Activated CD8-positive, alpha-beta memory T cell treated with anti-CD3 and anti-CD28 coated beads for 4 hours (primary cell): ENCODE results near the gene SORCS2.

Source experiments
- DNase-seq, 2 donors: peaks; one replicate each; pipeline ENCODE4 v3.0.0-alpha.2; 2020; ENCODE audit warnings: low read depth in 2 of 2

Gene SORCS2

DNA sequence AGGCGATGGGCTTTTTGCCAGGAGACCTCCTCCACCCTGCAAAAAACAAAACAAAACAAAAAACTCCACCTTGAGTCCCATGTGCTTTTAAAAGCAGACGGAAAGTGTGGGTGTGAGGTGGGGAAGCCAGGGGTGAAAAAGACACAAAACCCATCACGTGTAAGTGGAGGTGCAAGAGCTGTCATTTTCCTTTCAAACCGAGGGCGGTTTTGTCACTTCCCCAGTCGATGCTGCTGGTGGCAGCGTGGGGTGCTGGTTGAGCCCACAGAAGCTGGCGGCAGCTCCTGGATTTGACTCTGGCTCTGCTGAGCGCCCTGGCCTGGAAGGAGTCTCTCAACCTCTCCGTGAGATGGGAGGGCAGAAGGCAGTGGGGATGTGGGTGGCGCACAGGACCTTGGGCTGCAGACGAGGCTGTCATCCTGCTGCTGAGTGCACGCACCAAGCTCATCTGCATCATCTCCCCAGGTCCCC, 132.3 kb downstream of the SORCS2 start:
- DNase-seq, result peak; percentile 6 to 11

DNA sequence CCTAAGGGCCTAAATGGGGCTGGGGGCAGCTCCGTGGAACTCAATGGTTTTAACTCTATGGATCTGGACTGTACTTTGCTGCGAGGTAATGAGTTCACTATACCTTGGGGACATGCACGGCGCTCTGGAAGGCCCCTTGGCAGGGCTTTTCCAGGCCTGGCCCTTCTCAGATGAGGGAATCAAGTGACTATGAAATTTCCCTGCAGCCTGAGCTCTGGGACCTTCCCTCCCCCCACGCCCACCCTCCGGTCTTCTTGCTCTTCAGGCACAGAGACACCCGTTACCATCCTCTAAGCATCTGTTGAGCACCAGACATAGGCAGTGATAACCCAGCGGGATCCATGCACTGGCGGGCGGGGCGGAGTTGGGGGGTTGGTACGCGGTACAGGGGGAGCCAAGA, 133.2 kb downstream of the SORCS2 start:
- DNase-seq, result no peak

DNA sequence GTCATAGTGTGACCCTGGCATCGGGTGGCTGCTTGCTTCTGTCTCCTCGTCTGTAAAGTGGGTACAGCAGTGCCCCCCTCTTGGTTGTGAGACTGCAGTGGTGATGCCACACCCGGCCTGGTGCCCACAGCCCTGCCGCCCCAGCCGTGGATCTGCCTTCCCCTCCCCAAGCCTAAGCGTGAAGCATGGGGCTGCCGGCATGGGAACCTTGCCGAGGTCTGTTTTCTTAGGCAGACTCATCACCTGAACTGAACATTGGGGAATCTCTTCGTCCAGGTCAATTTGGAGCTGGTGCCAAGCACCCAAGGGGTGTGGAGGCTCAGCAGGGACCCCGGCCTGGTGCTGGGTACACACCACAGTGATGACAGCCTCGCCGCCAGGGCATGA, 134.0 kb downstream of the SORCS2 start:
- no peak for DNase-seq

DNA sequence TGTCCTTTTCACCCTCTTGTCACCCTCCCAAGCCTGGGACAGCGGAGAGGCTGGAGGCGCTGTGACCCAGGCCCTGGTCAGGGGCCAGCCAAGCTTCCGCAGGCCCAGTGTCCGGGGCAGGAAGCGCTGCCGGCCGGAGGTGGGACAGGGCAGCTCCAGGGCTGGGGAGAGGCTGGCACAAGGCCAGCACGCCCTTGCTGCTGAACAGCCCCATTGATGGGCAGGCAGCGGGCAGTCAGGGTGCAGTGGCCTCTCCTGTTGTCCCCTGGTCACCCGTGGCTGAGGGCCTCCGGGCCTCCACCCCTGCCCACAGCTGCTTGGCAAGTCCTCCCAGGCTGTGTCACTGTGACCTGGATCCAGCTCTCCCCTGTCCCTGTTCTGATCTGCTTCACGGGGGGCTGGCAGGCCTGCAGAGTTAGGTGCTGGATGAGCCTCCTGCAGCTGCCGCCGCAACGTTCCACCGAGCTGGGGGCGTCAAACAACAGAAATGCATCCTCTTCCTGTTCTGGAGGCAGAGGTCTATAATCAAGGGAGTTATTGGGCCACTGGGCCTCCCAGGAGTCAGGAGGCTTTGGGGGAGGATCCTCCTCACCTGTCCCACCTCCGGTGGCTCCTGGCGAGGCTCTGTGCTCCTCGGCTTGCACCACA, 134.5 kb downstream of the SORCS2 start:
- DNase-seq, result no peak

DNA sequence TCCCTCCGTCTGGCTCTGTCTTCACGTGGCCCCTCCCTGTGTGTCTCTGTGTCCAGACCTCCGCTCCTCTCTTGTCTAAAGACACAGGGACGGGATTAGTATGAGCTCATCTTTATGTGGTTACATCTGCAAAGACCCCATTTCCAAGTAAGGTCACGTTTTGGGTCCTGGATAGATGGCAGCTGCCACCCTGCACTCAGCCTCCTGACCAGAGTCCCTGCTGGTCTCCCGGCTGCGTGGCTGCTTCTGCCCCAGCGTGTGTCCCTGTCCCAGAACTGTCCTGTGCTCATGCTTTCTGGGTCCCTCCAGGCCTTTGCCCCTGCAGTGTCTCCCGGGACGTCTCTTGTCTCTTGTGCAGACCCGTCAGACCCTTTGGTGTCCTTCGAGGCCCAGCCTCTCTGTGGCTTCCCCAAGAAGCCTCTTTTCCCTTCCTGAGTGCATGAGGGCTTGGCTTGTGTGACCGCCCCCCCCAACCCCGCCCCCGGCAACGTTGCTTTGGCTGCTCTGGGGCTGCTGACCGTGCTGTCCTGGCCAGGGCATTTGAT, 135.1 kb downstream of the SORCS2 start:
- no peak for DNase-seq

DNA sequence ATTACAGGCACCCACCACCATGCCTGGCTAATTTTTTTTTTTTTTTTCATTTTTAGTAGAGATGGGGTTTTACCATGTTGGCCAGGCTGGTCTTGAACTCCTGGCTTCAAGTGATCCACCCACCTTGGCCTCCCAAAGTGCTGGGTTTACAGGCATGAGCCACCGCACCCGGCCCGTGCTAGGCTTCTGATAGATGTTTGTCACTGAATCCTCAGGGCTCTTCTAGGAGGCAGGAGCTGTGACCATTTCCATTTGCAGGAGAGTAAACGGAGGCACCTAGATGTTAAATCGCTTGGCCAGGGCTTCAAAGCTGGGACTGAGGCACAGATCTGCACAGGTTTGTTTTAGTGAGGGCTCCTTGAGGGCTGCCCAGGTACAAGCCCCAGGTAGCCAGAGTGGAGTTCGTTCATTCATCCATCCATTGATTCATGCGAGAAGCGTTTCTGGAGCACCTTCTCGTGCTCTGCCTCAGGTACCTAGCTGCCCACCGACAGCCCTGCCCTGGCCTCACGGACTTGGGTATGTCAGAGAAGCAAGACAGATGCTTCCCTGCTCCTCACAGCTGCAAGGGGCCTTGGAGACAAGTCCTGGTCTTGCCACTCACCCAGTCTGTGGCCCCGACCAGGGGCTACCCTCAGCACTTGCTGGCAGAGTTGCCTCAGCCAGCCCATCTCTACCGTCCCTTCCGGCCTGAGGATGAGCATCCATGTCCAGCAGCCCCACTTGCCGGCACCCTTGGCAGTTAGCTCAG, 136.0 kb downstream of the SORCS2 start:
- DNase-seq, result no peak

DNA sequence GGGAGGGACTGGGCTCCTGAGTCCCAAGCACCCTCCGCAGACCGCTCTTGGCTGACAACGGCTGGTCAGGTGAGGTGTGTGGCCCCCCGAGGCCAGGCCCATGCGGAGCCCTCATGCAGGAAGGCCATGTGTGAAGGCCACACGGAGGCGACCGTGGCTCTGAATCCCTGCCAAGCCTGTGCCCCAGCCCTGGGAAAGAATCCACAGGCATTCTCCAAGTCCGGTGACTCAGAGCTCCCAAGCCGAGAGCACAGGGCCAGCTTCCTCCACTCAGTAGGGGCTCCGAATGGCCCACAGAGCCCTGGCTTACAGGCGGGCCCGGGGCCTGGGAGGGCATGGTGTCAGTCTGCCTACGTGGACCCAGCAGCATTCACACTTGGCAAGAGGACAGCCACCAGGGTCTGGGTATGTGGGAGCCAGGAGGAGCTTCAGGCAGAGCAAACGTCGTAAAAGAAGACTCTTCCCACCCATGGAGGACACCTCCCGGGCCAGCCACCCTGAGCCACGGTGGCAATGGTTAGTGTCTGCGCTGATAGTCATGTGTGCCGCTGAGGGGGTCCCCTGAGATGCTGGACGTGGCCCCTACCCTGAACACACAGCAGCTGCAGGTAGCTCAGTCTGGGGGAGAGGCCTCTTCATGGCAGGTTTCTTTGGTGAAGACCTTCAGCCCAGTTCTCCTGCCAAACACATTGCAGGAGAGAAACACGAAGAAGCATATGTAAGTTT, 136.7 kb downstream of the SORCS2 start:
- DNase-seq, result no peak

DNA sequence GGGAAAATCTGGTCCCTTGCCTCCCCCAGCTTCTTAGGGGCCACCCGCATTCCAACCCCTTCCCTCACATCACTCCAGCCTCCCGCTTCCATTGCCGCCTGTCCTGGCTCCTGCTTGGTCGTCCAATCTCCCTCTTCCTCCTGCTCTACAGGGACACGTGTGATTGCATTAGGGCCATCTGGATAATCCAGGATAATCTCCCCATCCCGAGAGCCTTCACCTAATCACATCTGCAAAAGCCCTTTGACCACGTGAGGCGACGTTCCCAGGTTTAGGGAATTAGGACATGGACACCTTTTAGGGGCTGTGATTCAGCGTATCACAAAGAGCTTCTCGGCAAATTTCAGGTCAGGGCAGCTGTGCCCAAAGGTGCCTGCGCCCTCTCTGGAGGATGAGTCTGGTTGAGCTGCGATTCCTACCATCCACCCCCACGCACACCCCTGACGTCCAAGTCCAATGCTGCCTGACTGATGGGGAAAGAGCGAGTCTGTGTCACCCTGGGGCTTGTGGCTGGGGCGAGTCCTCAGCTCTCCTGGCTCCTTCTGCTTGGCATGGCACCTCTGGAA, 137.8 kb downstream of the SORCS2 start:
- DNase-seq, result no peak

DNA sequence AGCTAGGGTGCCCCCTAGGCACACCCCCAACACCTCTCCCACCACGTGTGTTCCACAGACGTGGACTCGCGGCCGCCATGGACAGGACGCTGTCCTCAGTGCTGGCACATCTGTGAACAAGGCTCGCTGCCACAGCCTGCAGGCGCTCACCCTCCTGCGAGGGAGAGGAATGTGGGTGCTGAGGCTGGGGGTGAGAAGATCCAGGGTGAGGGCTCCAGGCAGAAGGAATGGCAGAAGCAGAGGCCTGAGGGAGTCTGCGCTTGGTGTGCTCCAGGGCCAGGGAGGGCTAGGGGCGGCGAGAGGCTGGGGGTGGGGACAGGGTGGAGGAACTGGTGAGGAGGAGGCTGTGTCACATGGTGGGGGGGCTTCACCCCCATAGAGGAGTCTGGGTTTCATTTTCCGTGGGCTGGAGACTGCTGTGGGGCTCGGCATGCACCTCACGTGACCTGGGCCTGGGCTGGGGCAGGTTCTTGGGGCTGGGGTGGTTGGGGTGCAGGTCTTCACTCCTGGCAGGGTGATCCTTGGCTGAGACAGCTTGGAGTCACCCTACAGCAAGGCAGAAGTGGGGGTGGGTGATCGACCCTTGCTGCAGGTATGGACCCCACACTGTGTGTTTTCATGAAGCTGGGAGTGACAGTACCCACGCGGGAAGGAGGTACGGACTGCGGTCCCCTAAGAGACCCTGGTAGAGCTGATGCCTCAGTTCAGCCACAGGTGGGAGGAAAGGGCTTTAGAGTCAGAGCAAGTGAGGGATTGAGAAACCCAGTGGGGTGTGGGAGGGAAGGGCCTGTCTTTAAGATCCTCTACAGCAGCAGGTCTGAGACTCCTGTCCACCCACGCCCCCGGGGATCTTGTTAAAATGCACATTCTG, 138.7 kb downstream of the SORCS2 start:
- no peak for DNase-seq

DNA sequence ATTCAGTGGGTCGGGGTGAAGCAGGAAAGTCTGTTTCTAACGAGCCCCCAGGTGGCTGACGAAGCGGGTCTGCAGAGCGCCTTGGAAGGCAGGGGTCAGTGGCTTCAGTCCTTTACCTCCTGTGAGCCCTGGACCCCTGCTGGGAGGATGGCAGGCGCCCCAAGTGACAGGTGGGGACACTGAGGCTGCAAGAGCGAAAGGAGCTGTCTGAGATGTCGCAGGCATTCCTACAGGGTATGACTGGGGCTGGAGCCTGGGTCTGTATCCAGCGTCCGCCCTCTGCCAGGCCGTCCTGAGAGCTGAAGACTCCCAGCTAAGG, 139.3 kb downstream of the SORCS2 start:
- DNase-seq, result no peak

DNA sequence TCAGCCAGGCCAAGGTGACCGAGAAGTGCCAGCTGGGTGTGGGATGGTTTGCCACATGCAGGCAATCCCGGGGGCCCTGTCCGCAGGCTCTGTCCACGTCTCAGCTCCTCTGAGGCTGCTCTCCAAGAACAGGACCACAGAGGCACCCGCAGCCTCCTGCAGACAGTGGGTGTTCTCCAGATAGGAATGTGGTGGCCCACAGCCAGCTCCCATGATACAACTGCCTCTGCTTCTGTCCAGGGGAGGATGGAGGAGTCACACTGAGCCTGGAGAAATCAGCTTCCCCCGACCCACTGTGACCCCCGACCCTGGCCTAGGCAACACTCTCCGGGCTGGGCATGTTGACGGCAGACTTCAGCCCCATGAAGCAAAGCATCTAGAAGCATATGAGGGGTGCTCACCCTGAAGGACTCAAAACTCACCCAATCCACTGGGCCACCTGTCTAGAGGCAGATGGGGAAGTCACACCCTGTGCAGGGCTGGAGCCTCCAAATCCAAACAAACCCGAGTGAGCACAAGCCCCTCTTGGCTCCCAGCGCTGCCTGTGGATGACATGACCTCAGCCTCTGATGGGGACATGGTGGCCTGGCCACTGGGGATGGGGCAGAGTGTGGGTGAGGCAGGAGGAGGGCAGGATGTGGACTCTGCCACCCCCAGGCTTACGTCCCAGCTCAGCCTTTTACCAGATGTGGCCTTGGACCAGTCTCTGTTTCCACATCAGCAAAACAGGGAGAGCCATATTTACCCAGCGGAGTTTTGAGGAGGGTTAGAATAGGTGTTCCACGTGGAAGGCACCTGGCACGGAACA, 140.1 kb downstream of the SORCS2 start:
- DNase-seq, result no peak

DNA sequence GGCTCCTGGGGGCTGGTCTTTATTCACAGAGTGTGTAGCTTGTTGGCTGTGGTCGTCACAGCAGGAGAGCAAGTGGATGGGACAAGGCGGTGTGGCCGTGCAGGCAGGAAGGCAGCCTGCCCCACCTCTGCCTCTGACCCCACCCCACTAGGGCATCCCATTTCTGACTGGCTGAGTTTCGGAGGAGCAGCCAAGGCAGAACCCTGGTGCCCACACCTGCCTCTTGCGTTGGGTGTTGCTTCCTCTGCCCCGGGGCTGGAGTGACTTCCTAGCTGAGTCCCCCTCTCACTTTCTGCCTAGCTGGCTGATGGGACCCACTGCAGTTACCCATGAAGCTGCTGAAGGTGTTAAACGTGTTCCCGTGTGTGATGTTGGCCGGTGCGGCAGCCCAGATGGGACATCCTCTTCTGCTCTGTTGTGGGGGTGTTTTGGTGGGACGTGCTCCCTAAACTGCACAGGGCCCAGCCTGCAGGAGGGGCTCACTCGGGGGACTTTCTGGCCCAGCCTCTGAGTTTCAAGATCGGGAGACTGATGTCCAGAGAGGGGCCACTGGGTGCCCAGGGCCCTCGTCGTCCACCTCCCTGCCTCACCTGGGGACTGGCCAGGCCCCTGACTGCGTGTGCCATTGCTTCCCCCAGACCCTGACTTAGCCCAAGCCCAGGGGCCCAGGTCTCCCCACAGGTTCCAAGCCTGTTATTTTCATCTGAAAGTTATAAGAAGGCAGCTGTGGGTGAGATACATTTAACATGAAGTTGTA, 140.9 kb downstream of the SORCS2 start:
- DNase-seq, result no peak

DNA sequence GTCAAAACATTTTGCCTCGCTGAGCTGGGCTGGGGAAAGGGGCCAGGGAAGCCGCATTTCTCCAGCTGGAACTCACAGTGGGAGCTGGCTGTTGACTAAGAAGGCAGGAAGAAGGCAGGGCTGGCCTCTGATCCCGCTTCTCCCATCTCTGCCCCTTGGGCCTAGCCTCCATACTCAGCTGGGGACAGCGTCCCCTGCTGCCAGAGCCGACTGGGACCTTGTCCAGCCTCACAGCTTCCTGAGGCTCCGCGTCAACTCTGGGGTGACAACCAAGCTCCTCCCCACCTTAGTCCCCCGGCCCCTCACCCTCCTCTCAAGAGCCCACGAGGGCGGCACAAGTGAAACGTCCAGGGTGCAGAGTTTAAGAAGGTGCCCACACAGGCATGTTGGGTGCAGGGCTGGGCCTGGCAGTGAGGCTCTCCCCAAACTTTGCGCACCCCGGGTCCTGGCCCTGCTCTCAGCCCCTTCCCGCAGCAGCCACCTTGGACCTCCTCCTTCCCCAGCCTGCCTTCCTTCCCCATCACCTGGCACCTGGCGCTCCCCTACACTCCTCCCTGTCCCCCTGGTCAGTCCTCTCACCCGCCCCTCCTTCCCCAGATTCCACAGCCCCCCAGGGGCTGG, 141.6 kb downstream of the SORCS2 start:
- no peak for DNase-seq

DNA sequence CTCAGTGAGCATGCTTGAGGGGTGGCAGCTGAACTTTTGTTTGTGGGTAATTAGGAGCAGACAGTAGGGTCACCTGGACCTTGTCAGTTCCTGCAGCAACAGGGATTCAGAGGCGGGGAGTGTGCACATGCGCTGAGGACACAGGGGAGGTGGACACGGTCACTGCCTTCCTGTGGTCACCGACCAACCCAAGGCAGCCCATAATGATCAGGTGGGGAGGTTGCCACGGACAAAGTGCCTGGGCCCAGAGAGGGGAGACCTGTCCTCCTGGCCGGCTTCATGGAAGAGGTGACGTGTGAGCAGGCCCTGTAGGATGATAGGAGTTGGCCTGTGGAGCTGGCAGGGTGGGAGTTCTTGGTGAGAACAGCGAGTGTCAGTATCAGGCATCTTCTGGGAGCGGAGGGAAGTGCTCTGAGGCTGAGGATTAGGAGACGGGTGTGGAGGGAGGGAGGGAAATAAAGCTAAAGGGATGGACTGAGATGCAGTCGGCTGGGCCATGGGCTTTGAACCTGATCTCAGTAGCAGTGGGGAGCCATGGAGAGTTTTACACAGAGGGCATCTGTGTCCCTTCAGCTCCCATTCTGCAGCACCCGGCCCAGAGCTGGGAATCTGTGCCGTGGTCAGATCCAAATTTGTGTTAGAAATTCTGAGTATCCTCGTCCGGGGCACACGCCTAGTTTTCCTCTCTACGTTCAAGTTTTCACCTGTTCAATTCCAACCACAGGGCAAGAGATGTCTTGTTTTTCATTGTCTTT, 142.4 kb downstream of the SORCS2 start:
- DNase-seq, result no peak

DNA sequence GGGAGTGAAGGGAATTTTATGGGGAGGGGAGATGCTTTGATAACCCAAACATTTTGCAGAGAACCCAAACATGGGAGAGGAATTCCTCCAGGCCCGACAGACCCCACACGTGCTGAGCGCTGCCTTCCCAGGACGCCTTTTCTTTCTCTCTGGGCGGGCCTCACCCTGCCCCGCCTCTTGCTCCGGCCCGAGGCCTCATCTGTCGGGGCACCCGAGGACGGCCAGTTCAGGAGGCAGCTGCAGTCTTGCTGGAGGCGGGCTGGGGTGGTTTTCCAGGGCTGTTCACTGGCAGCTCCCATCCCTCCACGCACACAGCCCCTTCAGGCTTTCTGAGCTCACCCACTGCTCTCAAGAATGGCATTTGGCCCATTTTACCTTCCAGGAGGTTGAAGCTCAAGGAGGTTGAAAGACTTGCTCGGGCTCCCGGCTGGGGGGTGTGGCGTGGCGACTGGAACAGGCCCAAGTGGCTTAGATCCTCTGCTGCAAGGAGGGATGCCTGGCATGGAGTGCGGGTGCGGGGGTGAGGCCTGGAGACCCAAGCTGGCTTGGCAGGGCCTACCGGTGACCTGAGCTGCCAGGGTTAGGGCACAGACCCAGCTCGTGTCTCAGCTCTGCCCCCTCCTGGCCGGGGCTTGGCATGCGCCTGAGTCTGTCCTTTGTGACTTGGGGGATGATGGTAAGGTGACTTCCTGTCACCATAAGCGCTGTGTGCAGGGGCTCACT, 143.2 kb downstream of the SORCS2 start:
- no peak for DNase-seq

DNA sequence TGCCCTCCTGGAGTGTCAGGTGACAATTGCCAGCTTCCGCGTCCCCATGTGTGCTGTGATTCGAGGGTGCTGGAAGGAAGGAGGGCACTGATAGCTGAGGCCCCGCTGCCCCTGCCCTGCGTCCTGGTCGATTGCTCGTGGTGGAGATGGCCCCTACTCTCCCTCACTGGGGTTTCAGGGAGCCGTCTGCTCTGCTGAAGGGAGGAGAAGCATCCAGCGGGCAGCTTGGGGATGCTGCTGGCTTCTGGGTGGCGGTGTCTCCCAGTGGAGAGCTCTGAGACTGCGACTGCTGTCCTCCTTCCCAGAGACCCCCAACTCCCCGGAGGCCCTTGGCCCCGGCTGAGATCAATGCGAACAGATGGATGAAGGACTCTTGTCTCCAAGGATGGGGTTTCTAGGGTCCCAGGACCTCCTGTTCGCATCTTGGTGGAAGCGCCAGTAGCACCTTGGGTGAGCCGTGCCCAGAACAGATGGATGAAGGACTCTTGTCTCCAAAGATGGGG, 143.8 kb downstream of the SORCS2 start:
- DNase-seq, result no peak

DNA sequence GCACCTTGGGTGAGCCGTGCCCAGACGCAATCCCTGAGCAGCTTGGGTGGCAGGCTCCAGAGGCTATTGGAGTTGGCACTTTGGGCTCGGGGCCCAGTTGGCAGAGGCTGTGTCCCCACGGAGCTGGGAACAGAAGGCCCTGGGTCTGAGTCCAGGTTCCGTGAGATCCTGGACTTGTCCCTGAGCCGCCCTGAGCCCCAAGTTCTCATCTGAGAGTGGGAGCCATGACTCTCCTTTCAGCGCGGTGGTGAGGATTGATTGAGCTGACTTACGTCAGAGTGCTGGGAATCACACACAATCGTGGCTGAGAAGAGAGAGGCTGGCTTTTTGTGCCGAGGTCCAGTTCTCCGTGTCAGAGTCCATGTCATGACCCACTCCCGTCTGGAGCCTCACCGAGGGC, 144.4 kb downstream of the SORCS2 start:
- no peak for DNase-seq
